Ascending aorta (tissue), 2 donors: ENCODE measurements around the gene COL6A2. TPM values are rescaled to one million over a fixed set of nuclear protein-coding genes. Genes with fewer than 3 reads are reported as not detected.
A peak's percentile ranks its signal among the peaks of the same experiment; 100 is the strongest.

Experiments
- DNase-seq, 2 donors: peaks; one replicate each; pipeline ENCODE4 v3.0.0-alpha.2; 2019; ENCODE audit warnings: low spot score in 2 of 2
- H3K27ac ChIP-seq, 2 donors: fragments of 200-600 bp; sonication (generic); one replicate each; pipeline ENCODE4 v1.5.1; 2016 to 2017; ENCODE audit warnings: mild to moderate bottlenecking in 1 of 2
- H3K27me3 ChIP-seq: fragments of 200-600 bp; sonication (generic); one replicate; pipeline ENCODE4 v1.5.1; 2017
- H3K36me3 ChIP-seq, 2 donors: fragments of 200-600 bp; sonication (generic); one replicate each; pipeline ENCODE4 v1.5.1; 2016
- H3K4me1 ChIP-seq, 2 donors: fragments of 200-600 bp; sonication (generic); one replicate each; pipeline ENCODE4 v1.5.1; 2016 to 2017; ENCODE audit warnings: mild to moderate bottlenecking in 1 of 2
- H3K4me3 ChIP-seq, 2 donors: fragments of 200-600 bp; sonication (generic); one replicate each; pipeline ENCODE4 v1.5.1; 2016 to 2017; ENCODE audit warnings: mild to moderate bottlenecking in 1 of 2
- H3K9me3 ChIP-seq, 2 donors: fragments of 200-600 bp; sonication (generic); one replicate each; pipeline ENCODE4 v1.5.1; 2016
- CTCF ChIP-seq, 3 experiments: fragments of 200-600 bp in 2 of 3; fragments of 450-650 bp in 1 of 3; sonication (generic) in 2 of 3; IDR thresholded peaks; one replicate each; pipeline ENCODE4 v1.5.1; 2016 to 2019; ENCODE audit warnings: antibody characterized with exemption in 3 of 3, mild to moderate bottlenecking in 1 of 3, moderate library complexity in 1 of 3
- intact Hi-C: fragments of 100-400 bp; cut with DNase I; formaldehyde crosslinking; loops from one replicate; pipeline ENCODE4 v1.15.1; 2023
- total RNA-seq: library from RNA; depleted of rRNA; stranded (reverse); fragments of >200 nt; gene quantifications from one replicate; pipeline ENCODE4 v1.1.0, GENCODE V29; 2016

Gene COL6A2
- total RNA-seq, 1 donor from 2014 or later = 1,704 TPM

- H3K36me3 ChIP-seq = no peaks in the 10 kb centered on the region
- intact Hi-C loops = loop anchor here (1.0 kb wide), 3 partner anchors 32 to 115 kb away; no protein-coding TSS in a partner anchor
- TF ChIP-seq CTCF (IDR thresholded peaks at IDR 0.05) = peak in 1 of 3 experiments; percentile 5
- H3K9me3 ChIP-seq = peaks cover 0 to 9% of the 10 kb centered on the region in 2 donors
- H3K4me3 ChIP-seq = no peak overlapping the region
- peak overlapping the region; percentile 98 to 99 for H3K27ac ChIP-seq
- peaks cover 21 to 24% of the 10 kb centered on the region in 2 donors for H3K4me1 ChIP-seq
- no peaks in the 10 kb centered on the region for H3K27me3 ChIP-seq
- DNase-seq = no peak
Observed at GRCh38 chr21:46092811-46093667, 4.9 kb upstream of the COL6A2 start.

GRCh38 chr21:46093668-46094400 is 4.1 kb upstream of the COL6A2 start:
- H3K36me3 ChIP-seq = no peaks in the 10 kb centered on the region
- peaks cover 21 to 24% of the 10 kb centered on the region in 2 donors for H3K4me1 ChIP-seq
- H3K9me3 ChIP-seq = peaks cover 0 to under 1% of the 10 kb centered on the region in 2 donors
- intact Hi-C loops = no loop called here
- TF ChIP-seq CTCF (IDR thresholded peaks at IDR 0.05) = no peak
- peak in 1 of 2 donors; percentile 60 for DNase-seq
- peak overlapping the region; percentile 98 to 99 for H3K27ac ChIP-seq
- no peak overlapping the region for H3K4me3 ChIP-seq
- no peaks in the 10 kb centered on the region for H3K27me3 ChIP-seq

- H3K27me3 ChIP-seq = no peaks in the 10 kb centered on the region
- peaks cover 21 to 26% of the 10 kb centered on the region in 2 donors for H3K4me1 ChIP-seq
- no peak overlapping the region for H3K4me3 ChIP-seq
- peak in 1 of 2 donors; percentile 53 for DNase-seq
- H3K9me3 ChIP-seq = no peaks in the 10 kb centered on the region
- H3K27ac ChIP-seq = peak overlapping the region; percentile 98 to 99
- intact Hi-C loops = no loop called here
- no peak for TF ChIP-seq CTCF (IDR thresholded peaks at IDR 0.05)
- no peaks in the 10 kb centered on the region for H3K36me3 ChIP-seq
Observed at GRCh38 chr21:46094401-46095082, 3.4 kb upstream of the COL6A2 start.

GRCh38 chr21:46095083-46095719 is 2.7 kb upstream of the COL6A2 start:
- H3K4me3 ChIP-seq = no peak overlapping the region
- intact Hi-C loops = no loop called here
- no peaks in the 10 kb centered on the region for H3K9me3 ChIP-seq
- no peaks in the 10 kb centered on the region for H3K27me3 ChIP-seq
- DNase-seq = peak in 1 of 2 donors; percentile 66
- no peaks in the 10 kb centered on the region for H3K36me3 ChIP-seq
- H3K4me1 ChIP-seq = peaks cover 21 to 27% of the 10 kb centered on the region in 2 donors
- TF ChIP-seq CTCF (IDR thresholded peaks at IDR 0.05) = no peak
- H3K27ac ChIP-seq = peak overlapping the region; percentile 98 to 99
